Heart left ventricle (tissue), 13 donors: ENCODE results near the gene TUBB.
A peak's percentile ranks its signal among the peaks of the same experiment; 100 is the strongest.

ENCODE experiments used
- CTCF ChIP-seq, 12 donors: fragments of 200-600 bp; sonication (generic) in 4 of 12; IDR thresholded peaks; one replicate each; pipeline versions ENCODE4 v1.5.0 to v1.8.0; 2018 to 2022; ENCODE audit warnings: antibody characterized with exemption in 12 of 12, mild to moderate bottlenecking in 5 of 12
- POLR2A ChIP-seq, 2 donors: fragments of 450-650 bp; IDR thresholded peaks; one replicate each; pipeline ENCODE4 v1.6.1; 2017; ENCODE audit warnings: antibody characterized with exemption in 2 of 2, mild to moderate bottlenecking in 2 of 2, moderate library complexity in 2 of 2
- donor health status: ischemic (EF 13 %, LVEDD 7.1; RV severe dilation, severe dysfunction).
- donor health status: DM: no; HTN: yes; CAD: no.
- donor health status: DM: no; HTN: no; CAD: no.
- donor health status: ischemic (EF 25% LVEDD 6.9; RV normal size, moderate dysfunction).
- donor health status: ischemic (EF 25% LVEDD 5.7; RV mildly dilated, moderate dysfunction).
- donor health status: ischemic (EF 35%, LVEDD 5.7; RV mildly dilated, moderate dysfunction).
- donor health status: nonischemic (EF 11% LVEDD 7.7; RV severe dilation, severe dysfunction).
- donor health status: DM: yes; HTN: yes; CAD: no.
- donor health status: PGD.
- donor health status: ischemic (EF 29% LVEDD 5.4; RV normal size, mild dysfunction).
- donor health status: nonischemic (EF 23%, LVEDD 6.1; RV moderate dilation, normal function).

GRCh38 chr6:30742316-30743098 is 22.4 kb downstream of the TUBB start, which contains the start of gene FLOT1:
- TF ChIP-seq CTCF (IDR thresholded peaks at IDR 0.05) (peak in 2 of 12 donors; percentile 6 to 21), POLR2A (IDR thresholded peaks at IDR 0.05) (peak in 1 of 2 donors; percentile 64)
